HEK293T (cell line): Measurements from ENCODE around the gene SAFB2.

Experiments used
- BHLHE40 ChIP-seq: fragments of 450-650 bp; IDR thresholded peaks from 2 replicates; pipeline ENCODE4 v1.6.1; 2016; ENCODE audit warnings: mild to moderate bottlenecking, moderate library complexity, borderline replicate concordance
- ELF4 ChIP-seq: fragments of 450-650 bp; IDR thresholded peaks from 2 replicates; pipeline ENCODE4 v1.6.1; 2017; ENCODE audit warnings: antibody characterized with exemption
- FOXK2 ChIP-seq: fragments of 450-650 bp; IDR thresholded peaks from 2 replicates; pipeline ENCODE4 v1.6.1; 2016; ENCODE audit warnings: mild to moderate bottlenecking
- TARDBP ChIP-seq: fragments of 450-650 bp; IDR thresholded peaks from 2 replicates; pipeline ENCODE4 v1.6.1; 2016
- ZNF384 ChIP-seq: fragments of 450-650 bp; IDR thresholded peaks from 2 replicates; pipeline ENCODE4 v1.6.1; 2016

- TF ChIP-seq FOXK2 (no peak), TARDBP (no peak), ZNF384 (no peak), ELF4 (no peak), BHLHE40 (no peak)
Measured at GRCh38 chr19:5561559-5561958, 61.0 kb downstream of the SAFB2 start.
